ENCODE results near the gene INO80E. TPM values are rescaled to one million over a fixed set of nuclear protein-coding genes. Genes with fewer than 3 reads are reported as not detected.

Gene INO80E
- total RNA-seq, 4 donors from 2014 or later, result 8.5 to 45.0 (median 24.3) TPM

GRCh38 chr16:29961479-29962343 lies 34.3 kb upstream of the INO80E start, which contains the start of gene TMEM219:
Gene TMEM219, plus strand, starts transcription at chr16:29962079. Its CDS starts 1,065 bp downstream, at chr16:29963144.
- TF ChIP-seq, protein P1, sequence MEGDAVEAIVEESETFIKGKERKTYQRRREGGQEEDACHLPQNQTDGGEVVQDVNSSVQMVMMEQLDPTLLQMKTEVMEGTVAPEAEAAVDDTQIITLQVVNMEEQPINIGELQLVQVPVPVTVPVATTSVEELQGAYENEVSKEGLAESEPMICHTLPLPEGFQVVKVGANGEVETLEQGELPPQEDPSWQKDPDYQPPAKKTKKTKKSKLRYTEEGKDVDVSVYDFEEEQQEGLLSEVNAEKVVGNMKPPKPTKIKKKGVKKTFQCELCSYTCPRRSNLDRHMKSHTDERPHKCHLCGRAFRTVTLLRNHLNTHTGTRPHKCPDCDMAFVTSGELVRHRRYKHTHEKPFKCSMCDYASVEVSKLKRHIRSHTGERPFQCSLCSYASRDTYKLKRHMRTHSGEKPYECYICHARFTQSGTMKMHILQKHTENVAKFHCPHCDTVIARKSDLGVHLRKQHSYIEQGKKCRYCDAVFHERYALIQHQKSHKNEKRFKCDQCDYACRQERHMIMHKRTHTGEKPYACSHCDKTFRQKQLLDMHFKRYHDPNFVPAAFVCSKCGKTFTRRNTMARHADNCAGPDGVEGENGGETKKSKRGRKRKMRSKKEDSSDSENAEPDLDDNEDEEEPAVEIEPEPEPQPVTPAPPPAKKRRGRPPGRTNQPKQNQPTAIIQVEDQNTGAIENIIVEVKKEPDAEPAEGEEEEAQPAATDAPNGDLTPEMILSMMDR (IDR thresholded peaks at IDR 0.05; ENCODE audit: low read depth), result no peak

GRCh38 chr16:29962344-29962994 lies 33.6 kb upstream of the INO80E start:
- TF ChIP-seq, protein P1 (IDR thresholded peaks at IDR 0.05; ENCODE audit: low read depth), result no peak

GRCh38 chr16:29963021-29963743 lies 32.9 kb upstream of the INO80E start:
- TF ChIP-seq, protein P1 (IDR thresholded peaks at IDR 0.05; ENCODE audit: low read depth), result no peak

DNA sequence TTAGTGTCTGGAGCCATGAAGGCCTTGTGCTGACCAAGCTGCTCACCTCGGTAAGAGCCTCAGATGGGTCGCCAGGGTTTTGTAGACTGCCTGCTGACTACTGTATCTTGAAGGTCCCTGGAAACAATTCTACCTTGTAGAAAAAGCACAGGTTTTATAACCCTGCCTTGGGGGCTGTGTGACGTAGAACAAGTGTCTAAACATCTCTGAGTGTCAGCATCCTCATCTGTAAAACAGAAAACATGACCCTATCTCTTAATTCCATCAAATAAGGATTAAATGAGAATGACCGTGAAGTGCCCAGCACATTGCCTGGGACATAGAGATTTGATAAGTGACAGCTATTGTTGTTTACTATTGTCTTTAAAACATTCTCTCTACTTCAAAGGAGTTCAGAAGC lies 27.8 kb upstream of the INO80E start:
- TF ChIP-seq, protein P1 (IDR thresholded peaks at IDR 0.05; ENCODE audit: low read depth), result no peak

DNA sequence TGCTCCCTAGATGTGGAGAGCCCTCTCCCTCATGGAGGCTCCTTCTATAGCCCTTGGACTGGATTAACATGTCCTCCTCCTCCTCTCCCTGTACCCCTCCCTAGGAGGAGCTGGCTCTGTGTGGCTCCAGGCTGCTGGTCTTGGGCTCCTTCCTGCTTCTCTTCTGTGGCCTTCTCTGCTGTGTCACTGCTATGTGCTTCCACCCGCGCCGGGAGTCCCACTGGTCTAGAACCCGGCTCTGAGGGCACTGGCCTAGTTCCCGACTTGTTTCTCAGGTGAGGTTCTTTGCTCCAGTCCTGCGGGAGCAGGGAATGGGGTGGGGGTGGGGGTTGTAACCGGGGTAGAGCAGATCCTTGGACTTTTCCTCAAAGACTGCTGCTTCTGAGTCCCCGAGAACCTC lies 24.7 kb upstream of the INO80E start:
- TF ChIP-seq, protein P1 (IDR thresholded peaks at IDR 0.05; ENCODE audit: low read depth), result no peak

DNA sequence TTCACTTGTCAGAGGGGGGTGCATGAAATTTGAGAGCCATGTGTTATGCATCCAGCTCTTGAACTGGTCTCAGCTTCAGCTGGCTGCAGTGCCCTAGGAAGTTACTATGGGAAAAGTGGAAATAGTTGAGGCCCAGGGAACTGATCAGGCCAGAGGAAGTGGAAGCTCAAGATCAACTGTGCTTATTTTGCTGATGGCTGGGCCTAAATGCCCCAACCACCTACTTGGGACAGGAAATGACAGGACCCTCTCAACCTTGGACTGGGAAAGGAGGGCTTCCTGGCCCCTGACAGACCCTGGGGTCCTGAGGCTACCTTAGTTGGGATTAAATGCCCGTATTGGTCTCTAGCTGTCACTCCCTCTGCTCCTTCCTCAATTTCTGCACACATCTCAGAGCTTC lies 23.5 kb upstream of the INO80E start:
- TF ChIP-seq, protein P1 (IDR thresholded peaks at IDR 0.05; ENCODE audit: low read depth), result no peak

DNA sequence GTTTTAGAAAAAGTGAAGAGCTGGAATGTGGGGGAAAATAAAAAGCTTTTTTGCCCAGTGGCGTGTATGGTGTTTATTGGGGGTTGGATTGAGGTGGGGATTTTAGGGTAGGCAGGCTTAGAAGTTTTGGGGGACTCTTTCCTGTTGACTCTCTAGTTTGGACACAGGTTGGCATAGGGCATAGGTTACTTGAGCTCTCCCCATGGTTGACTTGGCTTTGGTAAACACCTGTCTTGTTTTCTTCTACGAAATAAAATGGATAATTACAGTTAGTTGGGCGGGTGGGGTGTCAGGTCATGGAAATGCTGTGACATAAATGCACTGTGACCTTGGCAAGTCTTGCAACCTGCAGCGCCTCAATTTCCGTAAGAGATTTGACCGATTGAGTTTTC lies 23.1 kb upstream of the INO80E start:
- TF ChIP-seq, protein P1 (IDR thresholded peaks at IDR 0.05; ENCODE audit: low read depth), result no peak

Measured in subcutaneous adipose tissue (tissue), 4 donors.